Skeletal muscle satellite cell (primary cell): ENCODE measurements around the gene RAD1.
A peak's percentile ranks its signal among the peaks of the same experiment; 100 is the strongest.

Experiments
- H3K27me3 ChIP-seq: 2 replicates; pipeline ENCODE4 v1.7.0; 2013; ENCODE audit warnings: low read length; ENCODE audit not compliant: control insufficient read depth, insufficient read depth
- H3K36me3 ChIP-seq: 2 replicates; pipeline ENCODE4 v1.7.0; 2013; ENCODE audit warnings: mild to moderate bottlenecking, control low read depth, low read length; ENCODE audit not compliant: insufficient read depth
- H3K4me1 ChIP-seq: 2 replicates; pipeline ENCODE4 v1.7.0; 2013; ENCODE audit warnings: low read length; ENCODE audit not compliant: control insufficient read depth, insufficient read depth
- H3K4me2 ChIP-seq: 2 replicates; pipeline ENCODE4 v1.7.0; 2013; ENCODE audit warnings: mild to moderate bottlenecking, low read length
- H3K4me3 ChIP-seq: 2 replicates; pipeline ENCODE4 v1.7.0; 2013; ENCODE audit warnings: low read length
- H3K9ac ChIP-seq: 2 replicates; pipeline ENCODE4 v1.7.0; 2013; ENCODE audit warnings: mild to moderate bottlenecking, low read depth, low read length, moderate library complexity
- H3K9me3 ChIP-seq: replicated peaks from 2 replicates; pipeline ENCODE4 v1.7.0; 2013; ENCODE audit warnings: mild to moderate bottlenecking, control low read depth, low read length

RAD1 gene

DNA sequence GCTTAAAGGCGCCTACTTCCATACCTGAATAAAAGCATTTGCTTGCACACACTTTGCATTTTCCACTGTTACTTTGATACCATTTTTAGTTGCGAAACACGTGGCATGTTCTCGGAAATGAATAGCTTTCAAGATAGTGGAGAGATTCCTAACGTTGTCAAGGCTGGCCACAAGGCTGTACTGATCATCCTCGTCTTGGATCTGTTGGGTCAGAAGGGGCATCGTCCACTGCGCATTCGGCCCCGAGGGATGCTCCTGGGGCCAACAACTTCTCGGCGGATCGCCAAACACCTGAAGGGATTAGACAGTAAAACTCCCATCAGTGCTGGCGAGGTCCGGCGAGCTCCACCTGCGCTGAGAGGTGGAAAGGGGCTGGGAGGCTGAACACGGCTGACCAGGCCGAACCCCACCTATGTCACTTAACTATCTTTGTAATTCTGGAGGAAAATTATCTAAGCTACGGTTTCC lies 599 bp downstream of the RAD1 start:
- Histone ChIP-seq H3K4me3 (peak overlapping the region; percentile 97), H3K9me3 (no peaks in the 10 kb centered on the region), H3K27me3 (no peaks in the 10 kb centered on the region), H3K9ac (peak overlapping the region; percentile 93), H3K4me1 (peaks cover 28% of the 10 kb centered on the region), H3K36me3 (peaks cover 17% of the 10 kb centered on the region), H3K4me2 (peak overlapping the region; percentile 90)

DNA sequence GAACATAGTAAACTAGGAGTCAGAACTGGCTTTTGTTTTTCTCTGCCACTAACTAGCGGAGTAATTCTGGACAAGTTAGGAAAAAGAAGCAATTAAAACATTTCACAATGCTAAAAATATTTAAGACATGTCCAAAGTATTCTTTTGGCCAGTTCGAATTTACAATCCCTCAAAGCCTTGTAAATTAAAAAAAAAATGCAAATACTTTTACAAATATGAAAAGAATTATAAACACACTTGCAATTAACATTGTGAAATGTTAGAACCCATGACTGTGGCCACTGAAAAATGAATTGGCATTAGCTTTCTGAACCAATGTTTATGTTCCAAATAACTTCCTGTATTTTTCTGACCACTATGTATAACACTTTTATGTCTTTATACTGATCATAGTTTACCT lies 2.2 kb downstream of the RAD1 start:
- H3K4me2 ChIP-seq: peak overlapping the region; percentile 90
- H3K4me1 ChIP-seq: peaks cover 28% of the 10 kb centered on the region
- H3K36me3 ChIP-seq: peaks cover 24% of the 10 kb centered on the region
- H3K9me3 ChIP-seq: no peaks in the 10 kb centered on the region
- peak overlapping the region; percentile 93 for H3K9ac ChIP-seq
- H3K4me3 ChIP-seq: no peak overlapping the region
- no peaks in the 10 kb centered on the region for H3K27me3 ChIP-seq

DNA sequence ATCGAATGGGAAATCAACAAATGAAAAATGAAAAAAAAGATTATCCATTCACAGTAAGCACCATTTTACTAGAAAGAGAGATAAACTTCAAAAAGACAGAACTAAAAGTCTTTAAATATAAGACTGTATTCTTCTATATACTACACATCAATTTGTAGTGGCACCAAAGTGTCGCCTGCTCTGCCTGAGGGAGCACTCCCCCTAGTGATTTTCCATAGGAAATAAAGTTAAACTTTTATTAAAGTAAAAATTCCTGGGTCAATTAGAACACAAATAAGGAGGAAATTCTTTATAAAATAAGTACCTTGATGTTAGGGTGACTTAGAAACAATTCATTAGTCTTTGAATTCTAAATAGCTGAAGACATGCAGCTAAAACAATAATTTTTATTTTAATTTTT lies 9.7 kb downstream of the RAD1 start:
- Histone ChIP-seq H3K4me1 (no peaks in the 10 kb centered on the region), H3K36me3 (peaks cover 23% of the 10 kb centered on the region), H3K9me3 (no peaks in the 10 kb centered on the region), H3K9ac (no peak overlapping the region), H3K4me3 (no peak overlapping the region), H3K27me3 (no peaks in the 10 kb centered on the region), H3K4me2 (no peak overlapping the region)

DNA sequence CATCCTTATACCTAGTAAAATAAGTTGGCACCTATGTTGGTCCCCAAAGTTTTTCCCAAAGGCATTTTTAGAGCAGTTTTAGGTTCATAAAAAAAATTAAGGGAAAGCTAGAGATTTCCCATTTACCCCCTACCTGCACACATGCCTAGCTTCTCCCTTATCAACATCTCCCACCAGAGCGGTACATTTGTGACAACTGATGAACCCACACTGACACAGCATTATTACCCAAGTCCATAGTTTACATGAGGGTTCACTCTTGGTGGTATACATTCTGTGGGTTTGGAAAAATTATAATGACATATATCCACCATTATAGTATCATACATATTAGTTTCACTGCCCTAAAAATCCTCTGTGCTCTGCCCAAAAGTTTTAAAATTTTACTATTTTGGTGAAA lies 12.0 kb downstream of the RAD1 start:
- Histone ChIP-seq H3K27me3 (no peaks in the 10 kb centered on the region), H3K9me3 (no peaks in the 10 kb centered on the region), H3K9ac (no peak overlapping the region), H3K4me2 (no peak overlapping the region), H3K4me1 (no peaks in the 10 kb centered on the region), H3K4me3 (no peak overlapping the region), H3K36me3 (peaks cover 11% of the 10 kb centered on the region)

DNA sequence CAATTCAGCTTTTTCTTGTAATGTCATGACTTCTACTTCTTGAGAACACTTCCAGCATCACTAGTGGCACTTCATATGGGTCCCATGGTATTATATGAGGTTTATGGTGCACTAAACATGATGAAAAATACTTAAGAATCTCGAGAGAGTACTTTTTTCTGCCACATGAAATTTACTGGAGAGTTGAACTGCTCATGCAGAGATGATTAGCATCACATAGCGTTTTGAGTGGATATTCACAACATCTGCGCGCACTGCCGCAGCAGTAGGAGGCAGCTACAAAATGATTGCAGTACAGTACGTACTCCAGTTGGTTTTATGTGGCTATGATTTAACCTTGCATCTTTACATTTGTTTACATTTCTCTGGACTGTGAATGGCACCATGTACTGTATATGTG lies 14.7 kb downstream of the RAD1 start:
- Histone ChIP-seq H3K4me3 (no peak overlapping the region), H3K9me3 (no peaks in the 10 kb centered on the region), H3K36me3 (no peaks in the 10 kb centered on the region), H3K4me1 (no peaks in the 10 kb centered on the region), H3K27me3 (no peaks in the 10 kb centered on the region), H3K9ac (no peak overlapping the region), H3K4me2 (no peak overlapping the region)

DNA sequence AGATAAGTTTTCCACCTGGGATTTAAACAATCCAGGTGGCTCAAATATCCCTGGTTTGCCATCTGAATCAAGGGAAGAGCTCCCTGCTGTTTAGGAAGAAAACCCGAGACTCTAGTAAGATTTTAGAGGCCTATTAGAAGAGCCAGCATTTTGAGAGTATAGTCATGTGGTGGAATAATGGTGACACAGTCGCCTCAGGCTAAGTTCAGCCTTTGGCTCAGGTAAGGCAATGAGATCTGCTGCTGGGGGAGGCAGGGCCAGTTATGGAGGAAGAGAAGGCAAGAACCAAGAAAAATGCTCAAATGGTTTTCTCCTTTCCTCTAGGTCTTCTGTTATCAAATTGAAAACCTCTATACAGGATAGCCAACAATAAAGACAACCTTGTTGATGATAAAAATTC lies 16.2 kb downstream of the RAD1 start:
- no peaks in the 10 kb centered on the region for H3K9me3 ChIP-seq
- H3K27me3 ChIP-seq: no peaks in the 10 kb centered on the region
- H3K9ac ChIP-seq: no peak overlapping the region
- no peak overlapping the region for H3K4me3 ChIP-seq
- no peaks in the 10 kb centered on the region for H3K36me3 ChIP-seq
- no peaks in the 10 kb centered on the region for H3K4me1 ChIP-seq
- H3K4me2 ChIP-seq: no peak overlapping the region

DNA sequence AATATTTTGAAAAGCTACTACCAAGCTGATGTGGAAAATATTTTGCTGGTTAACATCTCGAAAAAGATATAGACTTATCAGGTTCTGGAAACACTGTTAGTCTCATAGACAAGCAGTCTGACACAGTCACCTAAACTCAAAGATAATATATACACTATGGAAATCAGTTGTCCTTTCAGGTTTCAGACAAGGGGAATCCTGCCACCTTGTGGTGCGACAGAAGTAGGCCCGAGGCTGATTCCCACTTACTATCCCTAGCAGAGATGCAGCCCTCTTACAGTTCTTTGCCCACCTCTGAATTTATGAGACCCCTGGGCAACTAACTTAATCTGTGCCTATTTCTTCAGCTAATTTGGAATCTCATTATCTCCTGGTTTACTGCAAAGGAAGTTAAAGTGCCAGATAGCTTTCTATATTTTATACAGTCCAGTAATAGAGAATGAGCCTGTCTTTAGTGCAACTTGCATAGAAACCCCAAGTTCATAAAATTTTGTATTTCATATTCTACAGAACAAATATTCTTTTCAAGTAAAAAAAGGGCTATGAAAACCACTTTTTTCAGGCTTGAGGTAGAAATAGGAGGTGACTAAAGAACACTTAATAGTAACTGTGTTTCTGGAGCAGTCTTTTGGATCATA lies 16.9 kb downstream of the RAD1 start:
- no peaks in the 10 kb centered on the region for H3K27me3 ChIP-seq
- H3K4me2 ChIP-seq: no peak overlapping the region
- no peak overlapping the region for H3K4me3 ChIP-seq
- H3K9me3 ChIP-seq: no peaks in the 10 kb centered on the region
- H3K36me3 ChIP-seq: no peaks in the 10 kb centered on the region
- H3K9ac ChIP-seq: no peak overlapping the region
- H3K4me1 ChIP-seq: no peaks in the 10 kb centered on the region

DNA sequence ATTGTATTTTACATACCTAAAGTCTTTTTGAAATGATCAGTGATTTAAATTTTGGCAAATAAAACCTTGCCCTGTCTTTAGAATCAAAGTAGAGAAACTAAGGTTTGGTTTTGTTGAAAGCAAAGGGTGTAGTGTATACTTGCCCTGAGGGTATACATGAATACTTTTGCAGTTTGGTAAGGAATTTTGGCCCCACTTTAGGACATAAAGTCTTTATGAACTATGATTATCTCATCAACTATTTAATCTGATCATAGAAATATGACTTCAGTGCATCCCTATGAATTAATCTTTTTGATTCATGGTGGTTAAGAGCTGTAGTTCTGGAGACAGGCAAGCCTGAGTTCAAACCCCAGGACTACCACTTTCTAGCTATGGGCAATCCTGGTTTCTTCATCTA lies 17.7 kb downstream of the RAD1 start:
- Histone ChIP-seq H3K36me3 (no peaks in the 10 kb centered on the region), H3K4me3 (no peak overlapping the region), H3K9me3 (no peaks in the 10 kb centered on the region), H3K4me1 (no peaks in the 10 kb centered on the region), H3K4me2 (no peak overlapping the region), H3K9ac (no peak overlapping the region), H3K27me3 (no peaks in the 10 kb centered on the region)

DNA sequence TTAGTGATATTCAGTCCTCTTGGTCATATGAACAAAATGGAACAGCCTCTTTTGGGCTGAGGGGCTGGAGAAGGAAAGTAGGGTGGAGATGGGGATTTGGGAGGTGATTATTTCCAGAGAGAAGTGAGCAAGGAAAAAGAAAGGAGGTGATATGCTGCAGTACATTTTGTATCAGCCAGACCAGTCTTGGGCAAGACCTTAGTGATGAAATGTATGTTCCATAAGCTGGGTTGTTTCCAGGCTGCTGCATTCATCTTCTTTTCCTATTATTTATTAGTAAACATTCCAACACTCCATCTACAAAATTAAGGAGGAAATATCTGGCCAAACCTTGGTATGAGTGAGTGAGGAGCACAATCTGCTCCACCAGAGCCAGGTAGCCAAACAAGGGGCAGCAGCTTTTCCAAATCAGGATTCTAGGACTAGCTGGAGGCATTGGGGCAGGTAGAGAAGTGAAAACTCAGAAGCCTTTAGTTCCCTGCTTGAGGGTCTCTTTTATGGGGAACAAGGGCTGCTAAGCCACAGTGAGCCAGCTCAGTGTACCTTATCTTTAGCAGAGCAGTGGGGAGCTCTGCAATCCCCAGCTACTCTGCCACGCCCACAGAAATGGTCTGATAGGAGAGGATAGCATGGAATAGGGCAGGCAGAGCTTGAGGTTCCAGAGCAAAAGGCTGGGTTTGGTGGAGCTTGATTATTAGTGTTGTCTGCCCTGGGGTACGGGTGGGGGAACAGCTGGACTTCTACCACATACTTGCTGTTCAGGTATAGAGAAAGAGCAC lies 19.5 kb downstream of the RAD1 start:
- Histone ChIP-seq H3K4me1 (no peaks in the 10 kb centered on the region), H3K4me2 (no peak overlapping the region), H3K36me3 (no peaks in the 10 kb centered on the region), H3K27me3 (no peaks in the 10 kb centered on the region), H3K9me3 (no peaks in the 10 kb centered on the region), H3K9ac (no peak overlapping the region), H3K4me3 (no peak overlapping the region)

DNA sequence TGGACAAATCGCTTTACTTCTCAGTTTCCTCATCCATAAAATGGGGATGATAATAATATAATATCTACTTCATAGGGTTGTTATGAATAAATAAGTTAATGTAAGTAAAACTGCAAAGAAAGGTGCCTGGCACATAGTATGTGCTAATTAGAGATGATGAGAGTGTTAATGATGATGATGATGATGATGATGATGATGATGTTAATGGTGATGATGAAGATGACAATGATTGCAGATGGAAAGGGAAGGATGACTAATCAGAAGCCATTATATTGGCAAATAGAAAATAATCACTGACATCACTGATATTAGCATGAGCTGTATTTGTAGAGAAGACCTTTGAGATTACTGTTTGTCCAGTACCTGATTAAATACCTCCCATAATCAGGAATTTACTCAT lies 20.6 kb downstream of the RAD1 start:
- H3K4me1 ChIP-seq: no peaks in the 10 kb centered on the region
- no peak overlapping the region for H3K9ac ChIP-seq
- H3K27me3 ChIP-seq: no peaks in the 10 kb centered on the region
- H3K4me2 ChIP-seq: no peak overlapping the region
- no peak overlapping the region for H3K4me3 ChIP-seq
- H3K36me3 ChIP-seq: no peaks in the 10 kb centered on the region
- no peaks in the 10 kb centered on the region for H3K9me3 ChIP-seq

DNA sequence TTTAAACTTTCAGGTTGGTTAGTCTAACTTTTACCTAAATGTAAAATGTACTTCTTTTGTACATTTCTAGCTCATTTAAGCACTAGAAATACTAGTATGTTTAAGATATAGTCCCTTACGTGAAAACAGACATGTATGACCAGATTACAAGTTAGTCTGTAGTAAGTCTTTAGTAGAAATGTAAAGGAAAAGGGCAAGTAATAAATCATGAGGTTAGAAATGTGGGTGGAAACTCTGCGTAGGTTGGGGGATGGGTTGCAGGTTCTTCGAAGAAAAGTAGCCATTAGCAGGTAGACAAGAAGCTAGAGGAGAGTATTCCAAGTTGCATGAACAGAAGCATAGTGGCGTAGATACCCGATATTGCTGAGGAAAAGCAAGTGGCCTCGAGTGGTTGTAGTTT lies 22.9 kb downstream of the RAD1 start:
- H3K9me3 ChIP-seq: no peaks in the 10 kb centered on the region
- H3K4me1 ChIP-seq: no peaks in the 10 kb centered on the region
- H3K27me3 ChIP-seq: no peaks in the 10 kb centered on the region
- no peak overlapping the region for H3K4me2 ChIP-seq
- no peaks in the 10 kb centered on the region for H3K36me3 ChIP-seq
- no peak overlapping the region for H3K9ac ChIP-seq
- no peak overlapping the region for H3K4me3 ChIP-seq

DNA sequence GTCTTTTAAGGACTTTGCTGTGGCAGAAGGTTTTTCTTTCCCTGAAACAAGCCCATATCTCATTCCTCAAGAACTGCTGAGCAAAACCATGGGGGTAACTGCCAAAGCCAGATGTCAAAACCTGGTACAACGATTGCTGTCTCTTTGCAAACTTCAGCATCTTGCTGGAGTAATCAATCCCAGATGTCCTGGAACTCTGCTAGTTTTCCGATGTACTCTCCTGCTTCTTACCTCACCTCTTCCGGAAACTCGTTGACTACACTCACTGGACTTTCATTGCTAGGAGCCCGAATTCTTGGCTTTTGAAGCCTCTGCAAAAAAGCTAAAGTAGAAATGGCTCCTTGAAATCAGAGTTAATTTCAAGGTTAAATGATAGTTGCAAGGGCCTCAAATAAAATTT lies 23.3 kb downstream of the RAD1 start:
- H3K9me3 ChIP-seq: no peaks in the 10 kb centered on the region
- H3K36me3 ChIP-seq: no peaks in the 10 kb centered on the region
- H3K4me3 ChIP-seq: no peak overlapping the region
- H3K4me2 ChIP-seq: no peak overlapping the region
- no peaks in the 10 kb centered on the region for H3K4me1 ChIP-seq
- H3K9ac ChIP-seq: no peak overlapping the region
- no peaks in the 10 kb centered on the region for H3K27me3 ChIP-seq
